PC-9 (cell line): Measurements from ENCODE around the gene REL. TPM values are rescaled to one million over a fixed set of nuclear protein-coding genes. Genes with fewer than 3 reads are reported as not detected.

Experiments
- Bru-seq: library from RNA; stranded (reverse); fragments of 400-500 nt; gene quantifications from one replicate; lab custom pipeline; 2021; lab: Mats Ljungman, UMichigan
- BruChase-seq, 2 experiments: library from RNA; stranded (reverse); fragments of 400-500 nt; gene quantifications; one replicate each; lab custom pipeline; 2021; lab: Mats Ljungman, UMichigan
- BruUV-seq: library from RNA; stranded (reverse); fragments of 400-500 nt; replicated peaks from 2 replicates; lab custom pipeline; 2021; lab: Mats Ljungman, UMichigan
- CTCF ChIA-PET: fragments of 300-600 bp; sonication (Branson Sonifier 250); formaldehyde crosslinking; loops from one replicate; lab custom pipeline; 2022; ENCODE audit warnings: antibody characterized with exemption; lab: Charles Lee
- POLR2A ChIA-PET: fragments of 300-600 bp; sonication (Branson Sonifier 250); formaldehyde crosslinking; loops from one replicate; lab custom pipeline; 2022; ENCODE audit warnings: antibody characterized with exemption; ENCODE audit not compliant: unreplicated experiment; lab: Charles Lee
- DNase-seq, 2 experiments: peaks; one replicate each; pipeline versions ENCODE4 v3.0.0 to v3.0.0-alpha.2; 2015 to 2022; ENCODE audit warnings: mixed read lengths in 1 of 2
- H2AFZ ChIP-seq: fragments of 200-600 bp; sonication (generic); 2 replicates; pipeline ENCODE4 v1.8.1; 2017; ENCODE audit warnings: antibody characterized with exemption
- H3F3A ChIP-seq: fragments of 200-600 bp; sonication (generic); 2 replicates; pipeline ENCODE4 v1.8.1; 2017; ENCODE audit warnings: antibody characterized with exemption, mild to moderate bottlenecking, low read depth; ENCODE audit not compliant: insufficient read depth
- H3K27ac ChIP-seq: fragments of 200-600 bp; sonication (generic); 2 replicates; pipeline ENCODE4 v1.6.1; 2016; ENCODE audit warnings: mixed run types
- H3K27me3 ChIP-seq: fragments of 200-600 bp; sonication (generic); 2 replicates; pipeline ENCODE4 v1.6.1; 2016; ENCODE audit warnings: low read depth, mixed run types; ENCODE audit not compliant: insufficient read depth
- H3K36me3 ChIP-seq: fragments of 200-600 bp; sonication (generic); 2 replicates; pipeline ENCODE4 v1.6.1; 2016; ENCODE audit warnings: low read depth, mixed run types
- H3K4me1 ChIP-seq: fragments of 200-600 bp; sonication (generic); replicated peaks from 2 replicates; pipeline ENCODE4 v1.6.1; 2016; ENCODE audit warnings: mixed run types; ENCODE audit not compliant: insufficient read depth
- H3K4me2 ChIP-seq: fragments of 200-600 bp; sonication (generic); 2 replicates; pipeline ENCODE4 v1.6.1; 2017; ENCODE audit warnings: mixed run types
- H3K4me3 ChIP-seq: fragments of 200-600 bp; sonication (generic); 2 replicates; pipeline ENCODE4 v1.6.1; 2016; ENCODE audit warnings: mixed run types
- H3K79me2 ChIP-seq: fragments of 200-600 bp; sonication (generic); 2 replicates; pipeline ENCODE4 v1.6.1; 2017; ENCODE audit warnings: low read depth, mixed run types
- H3K9me2 ChIP-seq: fragments of 200-600 bp; sonication (generic); 2 replicates; pipeline ENCODE4 v1.8.1; 2017; ENCODE audit warnings: mild to moderate bottlenecking; ENCODE audit not compliant: insufficient read depth
- H3K9me3 ChIP-seq: fragments of 200-600 bp; sonication (generic); 2 replicates; pipeline ENCODE4 v1.8.1; 2016; ENCODE audit warnings: low read depth; ENCODE audit not compliant: insufficient read depth
- H4K20me1 ChIP-seq: fragments of 200-600 bp; sonication (generic); 2 replicates; pipeline ENCODE4 v1.8.1; 2017; ENCODE audit not compliant: insufficient read depth
- CTCF ChIP-seq: fragments of 200-600 bp; sonication (generic); conservative IDR thresholded peaks from 2 replicates; pipeline ENCODE4 v1.6.1; 2017; ENCODE audit warnings: mixed run types, antibody characterized with exemption, mild to moderate bottlenecking, moderate library complexity
- EZH2 ChIP-seq: fragments of 200-600 bp; sonication (generic); IDR thresholded peaks from 2 replicates; pipeline ENCODE4 v1.8.0; 2017; ENCODE audit warnings: antibody characterized with exemption, low read depth
- intact Hi-C: fragments of 100-400 bp; cut with micrococcal nuclease; formaldehyde crosslinking; loops from one replicate; pipeline ENCODE4 v1.10.0; 2022; ENCODE audit not compliant: unreplicated experiment
- long read RNA-seq: library from polyadenylated mRNA; stranded (forward); transcript quantifications from one replicate; pipeline ENCODE4 v2.0.0, GENCODE V29; 2022
- total RNA-seq: library from RNA; stranded (reverse); gene quantifications from 2 replicates; pipeline ENCODE4 v1.2.3, GENCODE V29; 2021

Gene REL
- 12.5 and 13.3 TPM in 2 replicates for total RNA-seq
- Bru-seq, nascent RNA, result percentile 83 among the genes with signal in this experiment
- percentile 88 among the genes with signal in this experiment for BruChase-seq, experiment 1, labeled RNA remaining after a 2-hour chase
- BruChase-seq, experiment 2, labeled RNA remaining after a 6-hour chase, result percentile 76 among the genes with signal in this experiment
- long read RNA-seq, partial matches to known transcripts, result 1 of 3 reads
- long read RNA-seq, other reads (novel, unspliced or antisense), result 1 of 3 reads

GRCh38 chr2:60881047-60881932, at the start of gene REL:
Gene REL, plus strand, starts transcription at chr2:60881574. Its CDS starts 267 bp downstream, at chr2:60881841.
- Histone ChIP-seq H2AFZ (peak within 1 kb of the TSS; percentile 96), H3K27ac (peak within 1 kb of the TSS; percentile 83), H3K9me3 (no peaks in the 10 kb centered on the region), H3K4me1 (peaks cover 36% of the 10 kb centered on the region), H3K9me2 (no peaks in the 10 kb centered on the region), H3K27me3 (no peaks in the 10 kb centered on the region), H3K4me3 (peak within 1 kb of the TSS; percentile 78), H3K36me3 (no peaks in the 10 kb centered on the region), H4K20me1 (no peaks in the 10 kb centered on the region), H3K4me2 (peak within 1 kb of the TSS; percentile 93), H3K79me2 (peaks cover 43% of the 10 kb centered on the region), H3F3A (peaks cover 22% of the 10 kb centered on the region)
- BruUV-seq, result TSS peak; percentile 92
- DNase-seq, result peak; percentile 74 to 92
- POLR2A ChIA-PET, result interaction anchor here (0.6 kb wide), 1 partner anchor 948 kb away, joined by 4 read pairs; no protein-coding TSS in a partner anchor
- intact Hi-C loops, result loop anchor here (2.0 to 5.0 kb wide), 3 partner anchors 74 to 136 kb away; partner anchors contain the start of gene PEX13
- CTCF ChIA-PET, result interaction anchor here (0.5 kb wide), 1 partner anchor 386 kb away, joined by 4 read pairs; no protein-coding TSS in a partner anchor
- TF ChIP-seq CTCF, result no peak
- TF ChIP-seq EZH2, result no peak

- no peaks in the 10 kb centered on the region for H3K4me1 ChIP-seq
- H3K9me3 ChIP-seq, result no peaks in the 10 kb centered on the region
- no TSS peak for BruUV-seq
- CTCF ChIA-PET, result no interaction called here
- no peaks in the 10 kb centered on the region for H3K9me2 ChIP-seq
- H3K79me2 ChIP-seq, result no peaks in the 10 kb centered on the region
- H3K27me3 ChIP-seq, result peaks cover 13% of the 10 kb centered on the region; the same call in 1 of the 2 replicates
- H2AFZ ChIP-seq, result no peak overlapping the region
- no peaks in the 10 kb centered on the region for H4K20me1 ChIP-seq
- no peak overlapping the region for H3K27ac ChIP-seq
- no peaks in the 10 kb centered on the region for H3K36me3 ChIP-seq
- H3K4me3 ChIP-seq, result no peak overlapping the region
- H3K4me2 ChIP-seq, result no peak overlapping the region
- H3F3A ChIP-seq, result no peaks in the 10 kb centered on the region
- intact Hi-C loops, result no loop called here
- no peak for DNase-seq
- TF ChIP-seq EZH2 (no peak), CTCF (no peak)
- POLR2A ChIA-PET, result no interaction called here
Observed at GRCh38 chr2:60831921-60832320, 49.5 kb upstream of the REL start.

GRCh38 chr2:60832621-60833020, 48.8 kb upstream of the REL start:
- no peaks in the 10 kb centered on the region for H3K9me3 ChIP-seq
- no peaks in the 10 kb centered on the region for H4K20me1 ChIP-seq
- no peak overlapping the region for H3K27ac ChIP-seq
- H2AFZ ChIP-seq, result no peak overlapping the region
- intact Hi-C loops, result no loop called here
- POLR2A ChIA-PET, result no interaction called here
- no peaks in the 10 kb centered on the region for H3K9me2 ChIP-seq
- no peaks in the 10 kb centered on the region for H3K4me1 ChIP-seq
- H3K79me2 ChIP-seq, result no peaks in the 10 kb centered on the region
- no peak overlapping the region for H3K4me2 ChIP-seq
- no peak for DNase-seq
- no peaks in the 10 kb centered on the region for H3F3A ChIP-seq
- no TSS peak for BruUV-seq
- no peaks in the 10 kb centered on the region for H3K36me3 ChIP-seq
- no peak overlapping the region for H3K4me3 ChIP-seq
- H3K27me3 ChIP-seq, result peaks cover 13% of the 10 kb centered on the region; the same call in 1 of the 2 replicates
- CTCF ChIA-PET, result no interaction called here
- TF ChIP-seq CTCF (no peak), EZH2 (no peak)
